Adrenal gland (tissue), 12 donors: ENCODE measurements around the gene HRNR. TPM values are rescaled to one million over a fixed set of nuclear protein-coding genes. Genes with fewer than 3 reads are reported as not detected.

ENCODE experiments used
- DNase-seq, 7 donors: peaks; one replicate each; pipeline ENCODE4 v3.0.0-alpha.2; 2019 to 2020
- H3K27ac ChIP-seq, 5 donors: fragments of 200-600 bp; sonication (generic) in 4 of 5; 1 replicate in 3 of 5; 2 replicates in 2 of 5; pipeline versions ENCODE4 v1.5.1 to v1.8.0; 2016 to 2020; ENCODE audit warnings: mild to moderate bottlenecking in 1 of 5
- H3K27me3 ChIP-seq: fragments of 200-600 bp; 2 replicates; pipeline ENCODE4 v1.8.0; 2021
- H3K36me3 ChIP-seq, 2 donors: fragments of 200-600 bp; replicated peaks in 1 of 2; 1 replicate in 1 of 2; 2 replicates in 1 of 2; pipeline versions ENCODE4 v1.5.1 to v1.8.0; 2018 to 2022
- H3K4me1 ChIP-seq, 2 donors: fragments of 200-600 bp; replicated peaks in 1 of 2; 1 replicate in 1 of 2; 2 replicates in 1 of 2; pipeline versions ENCODE4 v1.5.1 to v1.8.0; 2018 to 2021
- H3K4me3 ChIP-seq, 4 donors: fragments of 200-600 bp; sonication (generic) in 3 of 4; one replicate each; pipeline ENCODE4 v1.5.1; 2016 to 2018
- H3K9me3 ChIP-seq, 3 donors: fragments of 200-600 bp; sonication (generic) in 1 of 3; replicated peaks in 1 of 3; 1 replicate in 2 of 3; 2 replicates in 1 of 3; pipeline versions ENCODE4 v1.5.1 to v1.8.0; 2016 to 2021
- POLR2A ChIP-seq, 2 donors: fragments of 450-650 bp; IDR thresholded peaks; one replicate each; pipeline ENCODE4 v1.6.1; 2017; ENCODE audit warnings: antibody characterized with exemption in 2 of 2, mild to moderate bottlenecking in 2 of 2, moderate library complexity in 1 of 2
- WGBS, 4 donors: extraction: QIAGEN DNeasy Blood & Tissue Kit in 2 of 4; methylation state at CpG; one replicate each; pipeline versions ENCODE4 v1.1.5 to v1.1.7; 2013 to 2017; 5-methylcytosine and 5-hydroxymethylcytosine counted together
- intact Hi-C, 2 donors: fragments of 100-400 bp; cut with DNase I; formaldehyde crosslinking; loops; one replicate each; pipeline versions ENCODE4 v1.14.1 to v1.15.0; 2022 to 2023
- polyA plus RNA-seq, 3 donors: library from polyadenylated mRNA; stranded (reverse); fragments of 200-250 nt in 2 of 3; fragments of 350-450 nt in 1 of 3; fragmentation: Illumina TruSeq in 1 of 3; extraction: RNeasy Lipid Tissue Mini Kit (QIAGEN cat#74804) in 1 of 3; gene quantifications; one replicate each; pipeline ENCODE4 v1.2.3, GENCODE V29; 2013 to 2014
- total RNA-seq, 9 donors: library from RNA; depleted of rRNA in 4 of 9; stranded (reverse); fragments of >200 nt in 4 of 9; fragments of 120-200 nt in 1 of 9; fragmentation: NEBNext Ultra II Directional in 1 of 9; extraction: Animal tissue kit (Norgen Biotek cat#: 25700) in 1 of 9; gene quantifications; one replicate each; pipeline versions ENCODE4 v1.1.0 to v1.2.4, GENCODE V29; 2013 to 2023
- TF ChIP-seq, protein P1 (sequence below), 6 experiments: fragments of 450-650 bp in 4 of 6; fragments of 200-600 bp in 2 of 6; sonication (generic) in 1 of 6; IDR thresholded peaks; 1 replicate in 5 of 6; 2 replicates in 1 of 6; pipeline versions ENCODE4 v1.5.1 to v1.8.0; 2016 to 2021; ENCODE audit warnings: antibody characterized with exemption in 6 of 6, mild to moderate bottlenecking in 2 of 6, moderate library complexity in 1 of 6
- donor health status: healthy with polysubstance abuse.
- donor health status: Bipolar disorder and iron deficiency.
- donor health status: DM: yes; HTN: yes; CAD: no.
- donor health status: DM: no; HTN: no; CAD: no.
- donor health status: DM: no; HTN: no; CAD: no.
- donor health status: DM: yes; HTN: yes; CAD: no.

The HRNR gene
- total and polyA plus RNA-seq, 12 donors = under 0.01 TPM; not detected in 9

GRCh38 chr1:152186556-152187285 lies 37.3 kb downstream of the HRNR start:
- Histone ChIP-seq H3K27ac (no peak overlapping the region), H3K36me3 (no peaks in the 10 kb centered on the region), H3K4me1 (peaks cover 0 to 6% of the 10 kb centered on the region in 2 donors), H3K27me3 (no peaks in the 10 kb centered on the region), H3K9me3 (no peaks in the 10 kb centered on the region), H3K4me3 (no peak overlapping the region)
- TF ChIP-seq, protein P1, sequence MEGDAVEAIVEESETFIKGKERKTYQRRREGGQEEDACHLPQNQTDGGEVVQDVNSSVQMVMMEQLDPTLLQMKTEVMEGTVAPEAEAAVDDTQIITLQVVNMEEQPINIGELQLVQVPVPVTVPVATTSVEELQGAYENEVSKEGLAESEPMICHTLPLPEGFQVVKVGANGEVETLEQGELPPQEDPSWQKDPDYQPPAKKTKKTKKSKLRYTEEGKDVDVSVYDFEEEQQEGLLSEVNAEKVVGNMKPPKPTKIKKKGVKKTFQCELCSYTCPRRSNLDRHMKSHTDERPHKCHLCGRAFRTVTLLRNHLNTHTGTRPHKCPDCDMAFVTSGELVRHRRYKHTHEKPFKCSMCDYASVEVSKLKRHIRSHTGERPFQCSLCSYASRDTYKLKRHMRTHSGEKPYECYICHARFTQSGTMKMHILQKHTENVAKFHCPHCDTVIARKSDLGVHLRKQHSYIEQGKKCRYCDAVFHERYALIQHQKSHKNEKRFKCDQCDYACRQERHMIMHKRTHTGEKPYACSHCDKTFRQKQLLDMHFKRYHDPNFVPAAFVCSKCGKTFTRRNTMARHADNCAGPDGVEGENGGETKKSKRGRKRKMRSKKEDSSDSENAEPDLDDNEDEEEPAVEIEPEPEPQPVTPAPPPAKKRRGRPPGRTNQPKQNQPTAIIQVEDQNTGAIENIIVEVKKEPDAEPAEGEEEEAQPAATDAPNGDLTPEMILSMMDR (IDR thresholded peaks at IDR 0.05) = no peak
- no peak for TF ChIP-seq POLR2A (IDR thresholded peaks at IDR 0.05)
- DNase-seq = no peak
- WGBS, 4 donors = 68 to 78% (median 71%) methylated on average over 5 of the region's 5 CpGs
- intact Hi-C loops = loop anchor here (5.0 to 10.0 kb wide), 4 partner anchors 44 to 271 kb away; no protein-coding TSS in a partner anchor

DNA sequence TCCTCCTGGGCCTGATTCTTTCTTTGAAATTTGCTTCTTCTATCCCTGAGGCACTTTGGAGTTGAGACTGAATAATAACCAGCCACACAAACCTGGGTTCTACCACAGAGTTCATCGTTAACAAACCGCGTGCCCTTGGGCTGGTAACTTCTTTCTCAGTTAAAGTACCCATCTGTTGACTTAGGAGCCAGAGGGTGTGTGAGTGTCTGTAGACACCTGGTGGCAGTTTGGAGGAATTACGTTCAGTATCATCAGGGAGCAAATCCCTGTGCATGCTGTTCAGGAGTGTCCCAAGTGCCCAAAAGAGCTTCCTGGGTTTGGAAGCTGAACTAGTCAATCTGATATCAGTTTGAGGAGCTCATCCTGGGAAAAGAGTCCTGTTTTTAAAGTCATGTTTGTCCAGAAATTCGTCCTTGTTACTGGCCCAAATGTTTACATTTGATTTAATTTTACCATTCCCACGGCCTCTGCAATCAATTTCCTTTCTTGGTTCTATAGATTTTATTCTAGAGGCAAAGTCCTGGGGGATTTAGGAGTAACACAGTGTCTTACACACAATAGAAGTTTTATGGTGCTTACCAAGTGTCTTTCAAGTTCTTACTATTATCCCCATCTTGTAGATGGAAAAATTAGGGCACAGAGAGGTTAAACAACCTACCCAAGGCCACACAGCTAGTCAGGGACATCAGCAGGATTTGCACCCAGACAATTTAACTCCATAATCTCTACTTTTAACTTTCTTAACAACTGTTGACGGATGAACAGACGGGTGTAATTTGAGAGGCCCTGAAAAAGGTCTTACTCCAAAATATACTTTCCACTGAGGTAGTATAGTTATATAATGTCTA lies 38.2 kb downstream of the HRNR start:
- Histone ChIP-seq H3K4me1 (peaks cover 0 to 6% of the 10 kb centered on the region in 2 donors), H3K9me3 (no peaks in the 10 kb centered on the region), H3K27ac (no peak overlapping the region), H3K27me3 (no peaks in the 10 kb centered on the region), H3K4me3 (no peak overlapping the region), H3K36me3 (no peaks in the 10 kb centered on the region)
- peak; percentile 33 to 63 (median 49) for DNase-seq
- 26 to 34% (median 28%) methylated on average over 8 of the region's 8 CpGs for WGBS, 4 donors
- no peak for TF ChIP-seq POLR2A (IDR thresholded peaks at IDR 0.05)
- TF ChIP-seq, protein P1 (IDR thresholded peaks at IDR 0.05) = peak; percentile 78 to 90 (median 86)
- intact Hi-C loops = loop anchor here (2.0 to 10.0 kb wide), 6 partner anchors 43 to 272 kb away; no protein-coding TSS in a partner anchor

GRCh38 chr1:152182944-152183361 lies 41.0 kb downstream of the HRNR start:
- TF ChIP-seq POLR2A (IDR thresholded peaks at IDR 0.05) = no peak
- 18 to 54% (median 43%) methylated on average over 2 of the region's 2 CpGs for WGBS, 4 donors
- Histone ChIP-seq H3K36me3 (no peaks in the 10 kb centered on the region), H3K4me3 (no peak overlapping the region), H3K27ac (no peak overlapping the region), H3K9me3 (no peaks in the 10 kb centered on the region), H3K4me1 (no peaks in the 10 kb centered on the region), H3K27me3 (no peaks in the 10 kb centered on the region)
- DNase-seq = peak in 3 of 7 donors; percentile 28 to 55 (median 35)
- intact Hi-C loops = loop anchor here in 1 of 2 donors (10.0 kb wide), 1 partner anchor 262 kb away; no protein-coding TSS in a partner anchor

GRCh38 chr1:152182431-152182830 lies 41.6 kb downstream of the HRNR start:
- 59 to 77% (median 71%) methylated on average over 2 of the region's 2 CpGs for WGBS, 4 donors
- H3K4me3 ChIP-seq = no peak overlapping the region
- H3K27ac ChIP-seq = no peak overlapping the region
- intact Hi-C loops = loop anchor here in 1 of 2 donors (10.0 kb wide), 1 partner anchor 262 kb away; no protein-coding TSS in a partner anchor
- no peaks in the 10 kb centered on the region for H3K36me3 ChIP-seq
- no peaks in the 10 kb centered on the region for H3K9me3 ChIP-seq
- DNase-seq = no peak
- H3K27me3 ChIP-seq = no peaks in the 10 kb centered on the region
- TF ChIP-seq POLR2A (IDR thresholded peaks at IDR 0.05) = no peak
- TF ChIP-seq, protein P1 (IDR thresholded peaks at IDR 0.05) = peak; percentile 8 to 59 (median 50)
- no peaks in the 10 kb centered on the region for H3K4me1 ChIP-seq
